Calu3 (cell line): ENCODE results near the gene PRR16. TPM values are rescaled to one million over a fixed set of nuclear protein-coding genes. Genes with fewer than 3 reads are reported as not detected.
"Not testable (repeated sequence)": the region's sequence is repeated elsewhere in the genome, so short reads cannot be mapped to it uniquely, and the experiment has no call there.

Experiments used
- BruUV-seq: library from RNA; stranded (reverse); fragments of 400-500 nt; replicated peaks from 2 replicates; lab custom pipeline; 2021; lab: Mats Ljungman, UMichigan
- CTCF ChIA-PET: fragments of 300-600 bp; sonication (Branson Sonifier 250); formaldehyde crosslinking; loops from one replicate; lab custom pipeline; 2022; ENCODE audit warnings: antibody characterized with exemption; lab: Charles Lee
- DNase-seq: peaks from one replicate; pipeline ENCODE4 v3.0.0; 2022
- H3K27ac Mint-ChIP-seq: one replicate; pipeline ENCODE4 v1.8.0; 2022; ENCODE audit warnings: mixed read lengths; ENCODE audit not compliant: unreplicated experiment
- H3K27me3 Mint-ChIP-seq: one replicate; pipeline ENCODE4 v1.8.0; 2022; ENCODE audit warnings: mixed read lengths; ENCODE audit not compliant: unreplicated experiment
- H3K36me3 Mint-ChIP-seq: one replicate; pipeline ENCODE4 v1.8.0; 2022; ENCODE audit warnings: mild to moderate bottlenecking, moderate library complexity, mixed read lengths; ENCODE audit not compliant: insufficient read depth, unreplicated experiment
- H3K4me1 Mint-ChIP-seq: one replicate; pipeline ENCODE4 v1.8.0; 2022; ENCODE audit warnings: mild to moderate bottlenecking, low read depth, mixed read lengths; ENCODE audit not compliant: unreplicated experiment
- H3K4me3 Mint-ChIP-seq: one replicate; pipeline ENCODE4 v1.8.0; 2022; ENCODE audit warnings: mild to moderate bottlenecking, low read depth, moderate library complexity, mixed read lengths; ENCODE audit not compliant: unreplicated experiment
- H3K9me3 Mint-ChIP-seq: one replicate; pipeline ENCODE4 v1.8.0; 2022; ENCODE audit warnings: low read depth, mixed read lengths; ENCODE audit not compliant: unreplicated experiment
- intact Hi-C: fragments of 100-400 bp; cut with micrococcal nuclease; formaldehyde crosslinking; loops from one replicate; pipeline ENCODE4 v1.10.0; 2022; ENCODE audit not compliant: unreplicated experiment
- total RNA-seq: library from RNA; stranded (reverse); gene quantifications from 2 replicates; pipeline ENCODE4 v1.2.3, GENCODE V29; 2022
- TF ChIP-seq, protein P1 (sequence below): fragments of 200-600 bp; IDR thresholded peaks from one replicate; pipeline ENCODE4 v1.8.0; 2022; ENCODE audit warnings: antibody characterized with exemption; ENCODE audit not compliant: unreplicated experiment

The PRR16 gene
- total RNA-seq, 1 experiment from 2014 or later = 2.9 TPM

DNA sequence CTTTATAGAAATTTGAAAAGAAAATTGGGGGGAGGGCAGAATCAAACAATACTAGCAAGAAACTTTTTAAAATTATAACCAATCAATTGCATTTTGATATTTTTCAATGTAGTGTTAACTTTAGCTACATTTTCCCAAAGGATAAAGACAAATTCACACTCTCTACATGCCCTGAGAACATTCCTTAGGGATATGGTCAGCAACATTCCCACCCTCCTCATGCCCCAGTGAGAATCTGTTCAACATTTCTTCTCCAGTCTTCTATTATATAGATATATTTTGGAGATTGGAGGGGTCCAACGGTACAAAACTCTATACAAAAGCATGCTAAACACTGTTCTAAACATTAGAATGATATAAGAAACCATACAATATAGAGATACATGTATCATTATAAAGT lies 11.6 kb upstream of the PRR16 start:
- CTCF ChIA-PET = no interaction called here

GRCh38 chr5:120454094-120454798 lies 9.9 kb upstream of the PRR16 start:
- Mint-ChIP-seq H3K36me3 (peaks cover 13% of the 10 kb centered on the region), H3K9me3 (no peaks in the 10 kb centered on the region), H3K27me3 (no peaks in the 10 kb centered on the region), H3K4me1 (peaks cover 11% of the 10 kb centered on the region), H3K27ac (no peak overlapping the region), H3K4me3 (no peak overlapping the region)
- intact Hi-C loops = loop anchor here (10.0 kb wide), 1 partner anchor 979 kb away; no protein-coding TSS in a partner anchor
- CTCF ChIA-PET = interaction anchor here (1.7 kb wide), 1 partner anchor 8 kb away, joined by 4 read pairs; no protein-coding TSS in a partner anchor
- no peak for DNase-seq
- TF ChIP-seq, protein P1, sequence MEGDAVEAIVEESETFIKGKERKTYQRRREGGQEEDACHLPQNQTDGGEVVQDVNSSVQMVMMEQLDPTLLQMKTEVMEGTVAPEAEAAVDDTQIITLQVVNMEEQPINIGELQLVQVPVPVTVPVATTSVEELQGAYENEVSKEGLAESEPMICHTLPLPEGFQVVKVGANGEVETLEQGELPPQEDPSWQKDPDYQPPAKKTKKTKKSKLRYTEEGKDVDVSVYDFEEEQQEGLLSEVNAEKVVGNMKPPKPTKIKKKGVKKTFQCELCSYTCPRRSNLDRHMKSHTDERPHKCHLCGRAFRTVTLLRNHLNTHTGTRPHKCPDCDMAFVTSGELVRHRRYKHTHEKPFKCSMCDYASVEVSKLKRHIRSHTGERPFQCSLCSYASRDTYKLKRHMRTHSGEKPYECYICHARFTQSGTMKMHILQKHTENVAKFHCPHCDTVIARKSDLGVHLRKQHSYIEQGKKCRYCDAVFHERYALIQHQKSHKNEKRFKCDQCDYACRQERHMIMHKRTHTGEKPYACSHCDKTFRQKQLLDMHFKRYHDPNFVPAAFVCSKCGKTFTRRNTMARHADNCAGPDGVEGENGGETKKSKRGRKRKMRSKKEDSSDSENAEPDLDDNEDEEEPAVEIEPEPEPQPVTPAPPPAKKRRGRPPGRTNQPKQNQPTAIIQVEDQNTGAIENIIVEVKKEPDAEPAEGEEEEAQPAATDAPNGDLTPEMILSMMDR = no peak
- BruUV-seq = no TSS peak

More for the DNA sequence above, 11.6 kb upstream of the PRR16 start:
- DNase-seq = no peak
- intact Hi-C loops = loop anchor here (10.0 kb wide), 1 partner anchor 978 kb away; no protein-coding TSS in a partner anchor
- H3K4me1 Mint-ChIP-seq = peaks cover 6% of the 10 kb centered on the region
- no TSS peak for BruUV-seq
- no peak overlapping the region for H3K27ac Mint-ChIP-seq
- TF ChIP-seq, protein P1 = no peak
- H3K9me3 Mint-ChIP-seq = no peaks in the 10 kb centered on the region
- H3K4me3 Mint-ChIP-seq = no peak overlapping the region
- H3K36me3 Mint-ChIP-seq = peaks cover 4% of the 10 kb centered on the region
- no peaks in the 10 kb centered on the region for H3K27me3 Mint-ChIP-seq

DNA sequence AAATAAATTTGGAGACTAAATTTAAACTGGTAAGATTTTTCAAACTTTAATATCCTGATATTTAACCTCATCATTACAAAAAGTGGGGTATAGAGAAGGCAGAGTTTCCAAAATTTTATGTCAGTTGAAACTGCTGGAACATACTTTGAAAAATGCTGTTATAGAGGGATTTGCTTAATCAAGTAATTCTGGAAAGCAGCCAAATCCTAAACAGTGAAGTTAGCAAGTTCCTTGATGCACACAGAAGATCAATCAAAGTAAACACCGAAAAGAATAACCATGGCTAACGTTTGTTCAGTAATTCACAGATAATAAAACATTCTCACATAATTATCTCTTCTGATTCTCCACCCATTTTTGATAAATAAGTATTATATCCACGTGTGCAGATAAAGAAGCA lies 8.1 kb upstream of the PRR16 start:
- Mint-ChIP-seq H3K27me3 (no peaks in the 10 kb centered on the region), H3K36me3 (peaks cover 13% of the 10 kb centered on the region), H3K4me1 (peaks cover 11% of the 10 kb centered on the region), H3K27ac (no peak overlapping the region), H3K9me3 (no peaks in the 10 kb centered on the region), H3K4me3 (no peak overlapping the region)
- intact Hi-C loops = loop anchor here (10.0 kb wide), 1 partner anchor 981 kb away; no protein-coding TSS in a partner anchor
- CTCF ChIA-PET = no interaction called here
- DNase-seq = no peak
- TF ChIP-seq, protein P1 = no peak
- BruUV-seq = no TSS peak

DNA sequence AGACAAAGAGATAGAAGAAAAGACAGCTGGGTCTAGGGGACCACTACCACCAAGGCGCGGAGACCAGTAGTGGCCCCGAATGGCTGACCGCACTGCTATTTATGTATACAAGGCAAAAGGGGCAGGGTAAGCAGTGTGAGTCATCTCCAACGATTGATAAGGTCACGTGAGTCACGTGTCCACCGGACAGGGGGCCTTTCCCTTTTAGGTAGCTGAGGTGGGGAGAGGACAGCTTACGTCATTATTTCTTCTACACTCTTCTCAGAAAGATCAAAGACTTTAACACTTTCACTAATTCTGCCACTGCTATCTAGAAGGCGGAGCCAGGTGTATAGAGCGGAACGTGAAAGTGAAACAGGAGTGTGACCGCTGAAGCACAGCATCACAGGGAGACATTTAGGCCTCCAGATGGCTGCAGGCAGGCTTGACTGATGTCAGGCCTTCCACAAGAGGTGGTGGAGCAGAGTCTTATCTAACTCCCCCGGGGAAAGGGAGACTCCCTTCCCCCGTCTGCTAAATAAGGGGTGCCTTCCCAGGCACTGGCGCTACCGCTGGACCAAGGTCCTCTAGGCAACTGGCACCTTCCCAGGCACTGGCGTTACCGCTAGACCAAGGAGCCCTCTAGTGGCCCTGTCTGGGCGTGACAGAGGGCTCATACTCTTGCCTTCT lies 6.1 kb upstream of the PRR16 start:
- BruUV-seq = no TSS peak
- Mint-ChIP-seq H3K27me3 (no peaks in the 10 kb centered on the region), H3K4me3 (peak overlapping the region; percentile 87), H3K27ac (peak overlapping the region; percentile 79), H3K9me3 (no peaks in the 10 kb centered on the region), H3K4me1 (peaks cover 11% of the 10 kb centered on the region), H3K36me3 (peaks cover 15% of the 10 kb centered on the region)
- CTCF ChIA-PET = interaction anchor here (0.6 to 1.5 kb wide), 6 partner anchors 10 to 1031 kb away, joined by 3 to 8 read pairs (median 3); no protein-coding TSS in a partner anchor
- TF ChIP-seq, protein P1 = peak; percentile 90
- intact Hi-C loops = loop anchor here (1.0 to 10.0 kb wide), 3 partner anchors 401 to 983 kb away; no protein-coding TSS in a partner anchor
- DNase-seq = peak; percentile 89

- H3K36me3 Mint-ChIP-seq = peaks cover 20% of the 10 kb centered on the region
- not testable (repeated sequence) for BruUV-seq, H3K27me3 Mint-ChIP-seq, H3K9me3 Mint-ChIP-seq, DNase-seq
- CTCF ChIA-PET = interaction anchor here (0.6 to 1.5 kb wide), 5 partner anchors 11 to 1031 kb away, joined by 3 to 8 read pairs (median 3); no protein-coding TSS in a partner anchor
- H3K4me3 Mint-ChIP-seq = peak overlapping the region; percentile 87
- intact Hi-C loops = loop anchor here (1.0 to 10.0 kb wide), 3 partner anchors 402 to 984 kb away; no protein-coding TSS in a partner anchor
- peak overlapping the region; percentile 79 for H3K27ac Mint-ChIP-seq
- peaks cover 11% of the 10 kb centered on the region for H3K4me1 Mint-ChIP-seq
Measured at GRCh38 chr5:120458508-120458847, 5.6 kb upstream of the PRR16 start.
